ENCODE results near the gene SH3YL1. TPM values are rescaled to one million over a fixed set of nuclear protein-coding genes. Genes with fewer than 3 reads are reported as not detected.

Gene SH3YL1
- total RNA-seq, 1 experiment from 2014 or later: 28.4 TPM

DNA sequence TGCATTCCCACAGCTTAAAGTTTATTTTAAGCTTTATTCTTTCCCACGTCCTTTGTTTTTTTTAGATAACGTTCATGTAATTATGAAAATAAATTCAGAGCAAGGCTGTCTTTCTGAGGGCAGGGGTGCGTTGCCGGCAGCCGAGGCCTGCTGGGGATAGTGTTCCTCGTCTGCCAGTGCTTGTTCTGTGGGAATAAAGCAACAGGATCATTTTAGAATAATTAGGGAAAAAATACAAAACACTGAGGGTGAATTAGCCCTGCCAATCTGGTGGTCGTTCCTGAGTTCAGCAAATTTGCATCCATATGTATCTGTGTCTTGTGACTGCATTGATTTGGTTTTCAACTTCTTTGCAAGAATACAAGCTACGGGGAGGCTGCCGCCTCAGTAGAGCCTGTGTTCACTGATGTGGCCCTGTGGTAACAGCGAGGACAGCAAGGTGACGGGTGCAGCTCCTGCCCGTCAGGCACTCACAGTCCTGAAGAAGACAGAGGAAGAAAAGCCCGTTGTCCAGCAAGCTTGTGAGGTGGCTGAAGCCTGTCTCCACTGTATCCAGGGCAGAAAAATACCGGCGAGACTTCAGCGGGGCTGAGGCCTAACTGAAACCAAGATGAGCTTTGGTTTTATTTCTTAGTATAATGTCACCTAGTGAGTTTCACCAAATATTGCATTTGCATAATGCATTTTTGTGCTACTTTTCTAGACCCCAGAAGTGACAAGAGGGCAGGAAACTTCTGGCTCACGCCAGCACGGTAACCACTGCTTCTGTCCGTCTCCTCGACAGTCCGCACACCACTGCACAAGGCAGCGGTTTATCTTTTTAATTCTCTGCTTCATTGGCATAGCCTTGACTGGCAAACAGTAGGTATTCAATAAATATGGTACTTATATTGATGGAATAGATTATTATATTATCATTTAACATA lies 64.5 kb downstream of the SH3YL1 start:
- Histone ChIP-seq H3K9me3 (ENCODE audit: control insufficient read depth, insufficient read depth, low read depth, low read length) (no peaks in the 10 kb centered on the region), H3K27ac (ENCODE audit: low read length) (no peak overlapping the region), H3K36me3 (ENCODE audit: control insufficient read depth, insufficient read depth, low read length) (no peaks in the 10 kb centered on the region), H3K4me3 (ENCODE audit: low read depth in 2 of 2, low read length in 2 of 2) (no peak overlapping the region), H3K27me3 (ENCODE audit: control insufficient read depth, insufficient read depth, low read length) (peaks cover 4% of the 10 kb centered on the region; the same call in 1 of the 2 replicates), H3K4me1 (ENCODE audit: control insufficient read depth, insufficient read depth, low read length) (no peaks in the 10 kb centered on the region)
- TF ChIP-seq TCF7L2 (IDR thresholded peaks at IDR 0.05; ENCODE audit: low read depth, low read length) (no peak), POLR2AphosphoS5 (IDR thresholded peaks at IDR 0.05; ENCODE audit: low read depth, low read length) (no peak), SIN3A (IDR thresholded peaks at IDR 0.05; ENCODE audit: borderline replicate concordance, insufficient read depth, low read depth, low read length) (no peak)
- TF ChIP-seq, protein P1, sequence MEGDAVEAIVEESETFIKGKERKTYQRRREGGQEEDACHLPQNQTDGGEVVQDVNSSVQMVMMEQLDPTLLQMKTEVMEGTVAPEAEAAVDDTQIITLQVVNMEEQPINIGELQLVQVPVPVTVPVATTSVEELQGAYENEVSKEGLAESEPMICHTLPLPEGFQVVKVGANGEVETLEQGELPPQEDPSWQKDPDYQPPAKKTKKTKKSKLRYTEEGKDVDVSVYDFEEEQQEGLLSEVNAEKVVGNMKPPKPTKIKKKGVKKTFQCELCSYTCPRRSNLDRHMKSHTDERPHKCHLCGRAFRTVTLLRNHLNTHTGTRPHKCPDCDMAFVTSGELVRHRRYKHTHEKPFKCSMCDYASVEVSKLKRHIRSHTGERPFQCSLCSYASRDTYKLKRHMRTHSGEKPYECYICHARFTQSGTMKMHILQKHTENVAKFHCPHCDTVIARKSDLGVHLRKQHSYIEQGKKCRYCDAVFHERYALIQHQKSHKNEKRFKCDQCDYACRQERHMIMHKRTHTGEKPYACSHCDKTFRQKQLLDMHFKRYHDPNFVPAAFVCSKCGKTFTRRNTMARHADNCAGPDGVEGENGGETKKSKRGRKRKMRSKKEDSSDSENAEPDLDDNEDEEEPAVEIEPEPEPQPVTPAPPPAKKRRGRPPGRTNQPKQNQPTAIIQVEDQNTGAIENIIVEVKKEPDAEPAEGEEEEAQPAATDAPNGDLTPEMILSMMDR (IDR thresholded peaks at IDR 0.05): no peak
- TF ChIP-seq, protein P2, sequence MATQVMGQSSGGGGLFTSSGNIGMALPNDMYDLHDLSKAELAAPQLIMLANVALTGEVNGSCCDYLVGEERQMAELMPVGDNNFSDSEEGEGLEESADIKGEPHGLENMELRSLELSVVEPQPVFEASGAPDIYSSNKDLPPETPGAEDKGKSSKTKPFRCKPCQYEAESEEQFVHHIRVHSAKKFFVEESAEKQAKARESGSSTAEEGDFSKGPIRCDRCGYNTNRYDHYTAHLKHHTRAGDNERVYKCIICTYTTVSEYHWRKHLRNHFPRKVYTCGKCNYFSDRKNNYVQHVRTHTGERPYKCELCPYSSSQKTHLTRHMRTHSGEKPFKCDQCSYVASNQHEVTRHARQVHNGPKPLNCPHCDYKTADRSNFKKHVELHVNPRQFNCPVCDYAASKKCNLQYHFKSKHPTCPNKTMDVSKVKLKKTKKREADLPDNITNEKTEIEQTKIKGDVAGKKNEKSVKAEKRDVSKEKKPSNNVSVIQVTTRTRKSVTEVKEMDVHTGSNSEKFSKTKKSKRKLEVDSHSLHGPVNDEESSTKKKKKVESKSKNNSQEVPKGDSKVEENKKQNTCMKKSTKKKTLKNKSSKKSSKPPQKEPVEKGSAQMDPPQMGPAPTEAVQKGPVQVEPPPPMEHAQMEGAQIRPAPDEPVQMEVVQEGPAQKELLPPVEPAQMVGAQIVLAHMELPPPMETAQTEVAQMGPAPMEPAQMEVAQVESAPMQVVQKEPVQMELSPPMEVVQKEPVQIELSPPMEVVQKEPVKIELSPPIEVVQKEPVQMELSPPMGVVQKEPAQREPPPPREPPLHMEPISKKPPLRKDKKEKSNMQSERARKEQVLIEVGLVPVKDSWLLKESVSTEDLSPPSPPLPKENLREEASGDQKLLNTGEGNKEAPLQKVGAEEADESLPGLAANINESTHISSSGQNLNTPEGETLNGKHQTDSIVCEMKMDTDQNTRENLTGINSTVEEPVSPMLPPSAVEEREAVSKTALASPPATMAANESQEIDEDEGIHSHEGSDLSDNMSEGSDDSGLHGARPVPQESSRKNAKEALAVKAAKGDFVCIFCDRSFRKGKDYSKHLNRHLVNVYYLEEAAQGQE (IDR thresholded peaks at IDR 0.05; ENCODE audit: insufficient read depth in 1 of 2, low read depth in 2 of 2, low read length in 1 of 2): no peak
- intact Hi-C loops (cut with micrococcal nuclease; ENCODE audit: unreplicated experiment) (no loop called here), in situ Hi-C loops (cut with HindIII; ENCODE audit: low pct_unique_long_range_greater_than_20kb, low sequenced_read_pairs) (no loop called here)
- DNase-seq (ENCODE audit: low read depth, low spot score): no peak
- no peak for ATAC-seq
- CTCF ChIA-PET: no interaction called here
- BruUV-seq (replicated peaks): no TSS peak
- POLR2A ChIA-PET: no interaction called here

DNA sequence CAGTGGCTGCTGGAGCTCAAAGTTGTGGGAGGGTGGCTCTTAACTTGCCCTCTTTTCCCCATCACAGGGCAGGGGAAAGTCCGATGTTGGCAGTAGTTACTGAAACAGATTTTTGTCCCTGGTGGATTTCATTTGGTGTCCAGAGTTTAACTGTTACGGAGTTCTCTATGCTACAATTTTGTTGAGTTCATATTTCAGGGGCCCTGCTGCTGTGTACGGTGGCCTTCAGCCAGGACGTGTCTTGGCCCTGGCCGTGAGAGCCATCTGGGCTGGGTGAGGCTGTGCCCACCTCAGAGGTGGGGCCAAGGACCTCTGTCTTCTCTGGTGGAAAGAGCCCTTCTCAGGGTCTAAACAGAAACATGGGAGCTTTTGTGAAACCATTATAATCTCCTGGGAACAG lies 67.4 kb downstream of the SH3YL1 start:
- no peak overlapping the region for H3K4me3 ChIP-seq (ENCODE audit: low read depth in 2 of 2, low read length in 2 of 2)
- ChIA-PET POLR2A (no interaction called here), CTCF (no interaction called here)
- intact Hi-C loops (cut with micrococcal nuclease; ENCODE audit: unreplicated experiment): no loop called here
- in situ Hi-C loops (cut with HindIII; ENCODE audit: low pct_unique_long_range_greater_than_20kb, low sequenced_read_pairs): no loop called here
- ATAC-seq (no peak), DNase-seq (ENCODE audit: low read depth, low spot score) (no peak)
- no peak overlapping the region for H3K27ac ChIP-seq (ENCODE audit: low read length)
- no peaks in the 10 kb centered on the region for H3K36me3 ChIP-seq (ENCODE audit: control insufficient read depth, insufficient read depth, low read length)
- BruUV-seq (replicated peaks): no TSS peak
- H3K4me1 ChIP-seq (ENCODE audit: control insufficient read depth, insufficient read depth, low read length): no peaks in the 10 kb centered on the region
- no peak for TF ChIP-seq SIN3A (IDR thresholded peaks at IDR 0.05; ENCODE audit: borderline replicate concordance, insufficient read depth, low read depth, low read length)
- no peak for TF ChIP-seq TCF7L2 (IDR thresholded peaks at IDR 0.05; ENCODE audit: low read depth, low read length)
- TF ChIP-seq, protein P2 (IDR thresholded peaks at IDR 0.05; ENCODE audit: insufficient read depth in 1 of 2, low read depth in 2 of 2, low read length in 1 of 2): no peak
- TF ChIP-seq POLR2AphosphoS5 (IDR thresholded peaks at IDR 0.05; ENCODE audit: low read depth, low read length): no peak
- TF ChIP-seq, protein P1 (IDR thresholded peaks at IDR 0.05): no peak
- no peaks in the 10 kb centered on the region for H3K9me3 ChIP-seq (ENCODE audit: control insufficient read depth, insufficient read depth, low read depth, low read length)
- H3K27me3 ChIP-seq (ENCODE audit: control insufficient read depth, insufficient read depth, low read length): no peaks in the 10 kb centered on the region

All from Panc1 (cell line).